T-helper 1 cell (primary cell): ENCODE measurements around the gene ACOXL.

ENCODE experiments used
- DNase-seq, 5 donors: peaks; one replicate each; pipeline ENCODE4 v3.0.0-alpha.2; 2012 to 2020

Gene ACOXL

DNA sequence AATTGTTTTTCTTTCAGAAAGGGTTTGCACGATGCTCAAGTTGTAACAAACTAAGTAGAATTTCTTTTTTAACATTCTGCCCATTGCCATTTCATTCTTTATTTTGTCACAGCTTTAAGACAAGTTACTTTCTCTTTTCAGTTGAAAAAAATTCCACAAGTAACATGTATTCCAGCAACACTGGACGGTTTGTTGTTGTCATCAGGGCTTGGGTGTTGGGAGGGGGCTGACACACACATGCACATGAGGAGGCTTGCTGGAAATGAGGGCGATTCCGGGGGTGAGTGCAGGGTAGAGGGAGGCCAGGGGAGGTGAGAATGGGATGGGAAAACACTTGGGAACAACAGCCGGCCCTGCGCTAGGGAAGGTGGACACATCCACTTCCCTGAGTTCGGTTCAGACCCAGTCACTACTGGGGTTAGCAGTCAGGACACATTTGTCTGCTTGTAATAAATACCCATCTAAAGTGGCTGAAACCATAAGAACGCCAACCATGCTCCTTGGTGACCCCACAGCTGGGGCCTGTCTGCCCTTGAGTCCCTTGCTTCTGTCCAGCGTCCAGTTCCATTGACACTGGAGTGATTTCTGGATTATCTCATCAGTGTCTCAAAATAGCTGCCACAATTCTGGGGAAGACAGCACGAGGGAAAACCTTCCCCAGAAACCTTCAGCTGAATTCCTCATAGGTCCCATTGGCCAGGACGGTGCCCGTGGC is 246.5 kb downstream of the ACOXL start:
- DNase-seq, result no peak

DNA sequence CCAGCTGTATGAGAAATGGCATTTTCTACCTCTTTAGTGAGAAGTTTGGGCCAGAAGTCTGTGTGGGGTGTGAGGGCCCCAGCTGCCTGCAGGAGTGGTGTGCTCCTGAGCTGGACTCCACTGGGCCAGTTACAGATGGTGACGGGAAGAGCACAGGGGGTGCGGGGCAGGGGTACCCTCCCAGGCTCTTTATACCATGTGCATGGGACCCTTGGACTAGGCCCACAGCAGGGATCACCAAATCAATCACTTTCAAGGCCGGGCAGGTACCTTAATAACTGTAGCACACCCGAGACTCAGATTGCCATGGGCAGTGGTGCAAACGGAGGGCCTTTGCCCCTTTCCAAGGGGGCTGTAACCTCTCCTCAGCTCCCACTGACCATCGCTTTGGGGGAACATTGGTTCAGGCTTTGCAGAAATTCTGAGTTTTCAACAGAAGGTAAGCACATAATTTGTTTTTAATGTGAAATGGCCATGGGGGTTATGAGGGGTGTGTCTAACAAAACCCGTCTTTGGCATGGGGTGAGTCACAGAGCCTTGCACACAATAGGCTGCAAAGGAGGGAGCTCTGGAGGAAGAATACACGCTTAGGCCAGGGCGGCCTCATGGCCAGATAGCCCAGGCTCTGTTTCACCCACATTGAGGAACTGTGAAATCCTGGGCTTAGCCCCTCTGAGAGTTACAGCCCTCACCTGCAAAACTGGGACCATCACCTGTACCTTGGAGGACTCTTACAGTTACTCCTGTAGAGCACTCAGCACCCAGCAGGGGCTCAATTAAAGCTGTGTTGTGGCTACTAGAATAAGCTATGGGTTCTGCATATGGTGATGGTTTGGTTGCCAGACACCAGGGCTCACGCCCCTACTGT is 247.3 kb downstream of the ACOXL start:
- no peak for DNase-seq

DNA sequence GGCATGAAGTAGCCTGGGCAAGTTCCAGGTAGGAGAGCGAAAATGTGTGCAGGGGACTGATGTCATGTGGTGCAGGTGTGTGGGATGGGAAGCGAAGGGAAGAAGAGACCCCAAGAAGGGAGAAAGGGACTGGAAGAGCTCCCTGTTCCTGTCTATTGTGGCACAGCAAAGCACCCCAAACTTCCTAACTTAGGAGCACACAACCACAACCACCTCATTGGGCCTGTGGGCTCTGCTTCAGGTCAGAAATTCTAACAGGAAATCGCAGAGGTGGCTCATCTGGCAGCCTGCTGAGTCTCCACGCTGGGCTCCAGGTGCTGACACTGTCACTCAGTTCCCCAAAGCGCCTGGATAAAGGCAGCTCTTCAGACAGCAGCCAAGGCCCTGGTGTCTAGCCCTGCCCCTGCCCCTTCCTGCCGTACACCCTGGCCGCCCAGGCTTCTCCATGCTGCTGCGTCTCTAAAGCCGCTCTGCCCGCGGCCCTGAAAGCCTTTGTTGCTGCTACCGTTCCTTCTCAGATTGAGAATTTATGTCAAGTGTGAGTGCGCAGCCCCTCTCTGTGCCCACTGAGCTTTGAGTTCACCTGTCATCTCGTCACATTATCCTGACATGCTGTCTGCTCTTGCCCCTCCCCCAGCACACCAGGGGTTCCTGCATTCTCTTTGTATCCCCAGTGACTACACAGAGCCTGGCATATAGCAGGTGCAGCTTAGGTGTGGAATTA is 248.1 kb downstream of the ACOXL start:
- no peak for DNase-seq

DNA sequence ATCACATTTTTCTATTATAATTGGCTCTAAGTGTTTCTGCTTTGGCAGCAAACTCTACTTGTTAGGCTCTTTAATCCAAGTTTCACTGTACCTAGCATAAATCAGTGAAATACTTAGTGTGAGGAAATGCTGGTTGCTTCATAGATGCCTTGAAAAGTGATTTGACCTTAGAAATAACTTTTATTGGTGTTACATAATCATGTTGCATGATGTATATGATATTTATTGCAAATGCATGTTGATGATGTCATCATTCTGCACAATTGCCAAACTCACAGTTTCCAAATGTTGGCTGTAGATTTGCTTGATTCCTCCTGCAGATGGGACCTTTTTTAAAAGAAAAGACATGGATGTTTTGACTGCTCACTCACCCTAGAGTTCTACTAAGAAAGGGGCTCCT is 250.8 kb downstream of the ACOXL start:
- no peak for DNase-seq

DNA sequence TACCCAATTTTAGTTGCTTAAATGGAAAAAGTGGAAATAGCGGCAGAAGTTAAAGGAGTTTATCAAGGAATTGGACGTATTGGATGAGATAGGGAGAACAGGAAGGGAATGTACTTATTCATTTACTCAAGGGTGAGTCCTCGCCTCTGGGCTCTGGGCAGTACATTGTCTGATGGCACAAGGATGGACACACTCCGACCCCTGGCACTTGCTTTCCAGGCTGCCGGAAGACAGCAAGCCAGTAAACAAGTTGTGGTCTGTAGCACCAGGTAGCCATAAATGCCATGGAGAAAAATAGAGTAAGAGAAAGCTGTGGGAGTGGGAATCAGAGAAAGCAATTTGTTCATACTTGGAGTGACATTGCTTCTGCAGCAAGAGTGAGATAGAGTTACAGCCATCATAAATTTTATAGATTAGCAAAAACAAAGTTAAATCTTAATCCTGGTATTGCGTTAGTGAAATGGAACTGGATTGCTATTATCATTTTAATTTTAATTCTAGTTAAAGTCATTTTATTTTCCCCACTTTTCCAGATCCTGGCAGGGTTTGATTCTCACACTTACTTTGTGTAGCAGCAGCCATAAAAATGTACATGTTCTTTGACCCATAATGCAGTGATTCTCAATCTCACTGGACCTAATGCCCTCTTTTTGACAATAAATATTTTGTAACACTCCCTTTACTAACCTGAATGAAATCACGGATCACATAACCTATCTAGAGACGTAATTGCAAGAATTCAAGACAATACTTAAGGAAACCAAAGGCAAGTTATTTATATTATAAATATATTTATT is 252.5 kb downstream of the ACOXL start:
- DNase-seq, result no peak

DNA sequence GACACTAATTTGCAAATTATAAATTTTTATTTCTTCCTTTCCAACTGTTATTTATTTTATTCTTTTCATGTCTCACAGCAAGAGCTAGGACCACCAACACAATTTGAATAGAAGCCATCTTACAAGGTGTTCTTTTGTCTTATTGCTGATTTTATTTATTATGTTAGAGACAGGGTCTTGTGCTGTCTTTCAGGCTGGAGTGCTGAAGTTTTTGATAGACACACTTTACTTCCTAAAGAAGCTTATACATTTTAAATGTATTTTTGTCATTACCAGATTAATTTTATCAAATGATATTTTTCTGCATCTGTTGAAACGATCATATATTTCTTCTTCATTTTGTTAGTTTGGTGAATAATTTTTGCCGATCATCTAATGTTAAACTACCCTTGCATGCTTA is 258.1 kb downstream of the ACOXL start:
- DNase-seq, result no peak

DNA sequence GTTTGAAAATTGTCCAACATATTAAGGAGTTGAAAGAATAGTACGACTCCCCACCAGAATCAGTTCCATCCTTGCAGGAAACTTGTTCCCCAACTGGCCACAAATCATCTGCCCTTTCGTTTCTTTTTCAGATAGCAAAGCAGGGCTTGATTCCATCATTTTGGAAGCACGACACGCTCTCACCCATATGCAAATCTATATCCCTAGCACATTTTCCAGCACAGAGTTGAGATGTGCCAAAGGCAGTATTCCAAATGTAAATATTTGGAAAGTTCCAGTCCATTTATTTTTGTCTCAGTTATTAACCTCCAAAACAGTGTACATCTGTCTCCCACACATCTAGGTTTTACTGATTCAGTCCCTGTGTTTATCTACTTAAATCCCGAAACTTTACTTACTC is 259.5 kb downstream of the ACOXL start:
- DNase-seq, result no peak

DNA sequence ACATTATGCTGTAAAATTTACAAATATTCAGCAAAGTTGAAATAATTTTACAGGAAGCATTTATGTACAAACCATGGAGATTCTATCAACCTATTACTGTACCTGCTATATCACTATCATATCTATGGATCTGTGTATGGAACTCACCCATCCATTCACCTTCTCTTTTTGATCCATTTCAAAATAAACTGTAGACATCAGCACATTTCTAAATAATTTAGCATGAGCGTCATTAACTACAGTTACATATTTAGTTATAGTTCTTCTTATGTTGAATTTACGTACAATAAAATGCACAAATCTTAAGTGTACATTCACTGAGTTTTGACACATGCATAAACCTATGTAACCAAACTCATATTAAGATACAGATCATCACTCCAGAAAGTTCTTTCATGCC is 260.5 kb downstream of the ACOXL start:
- DNase-seq, result no peak

DNA sequence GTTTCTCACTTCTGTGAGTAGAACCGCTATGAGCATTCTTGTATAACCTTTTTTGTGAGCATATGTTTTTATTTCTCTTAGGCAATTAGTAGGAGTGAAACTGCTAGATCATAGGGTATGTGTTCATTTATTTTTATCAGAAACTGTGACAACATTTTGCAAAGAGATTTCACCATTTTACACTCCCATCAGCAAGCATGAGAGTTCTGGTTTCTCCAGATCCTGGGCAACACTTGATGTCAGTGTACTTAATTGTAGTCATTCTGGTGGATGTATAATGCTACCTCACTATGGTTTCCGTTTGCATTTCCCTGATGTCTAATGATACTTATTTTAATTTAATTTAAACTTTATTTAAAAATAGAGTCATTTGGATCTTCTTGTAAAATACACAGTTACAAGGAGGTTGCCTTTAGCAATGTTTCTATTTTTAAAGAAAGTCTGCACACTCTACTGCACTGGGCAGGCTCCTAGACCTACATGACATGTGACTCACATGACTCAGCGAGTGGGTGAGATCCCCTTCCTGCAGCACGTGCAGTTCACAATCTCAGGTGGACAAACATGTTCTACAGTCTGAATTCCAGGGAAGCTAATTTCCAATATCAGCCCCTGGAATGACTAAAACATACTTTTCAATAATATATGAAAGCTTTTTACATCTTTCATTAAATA is 261.3 kb downstream of the ACOXL start:
- DNase-seq, result no peak

DNA sequence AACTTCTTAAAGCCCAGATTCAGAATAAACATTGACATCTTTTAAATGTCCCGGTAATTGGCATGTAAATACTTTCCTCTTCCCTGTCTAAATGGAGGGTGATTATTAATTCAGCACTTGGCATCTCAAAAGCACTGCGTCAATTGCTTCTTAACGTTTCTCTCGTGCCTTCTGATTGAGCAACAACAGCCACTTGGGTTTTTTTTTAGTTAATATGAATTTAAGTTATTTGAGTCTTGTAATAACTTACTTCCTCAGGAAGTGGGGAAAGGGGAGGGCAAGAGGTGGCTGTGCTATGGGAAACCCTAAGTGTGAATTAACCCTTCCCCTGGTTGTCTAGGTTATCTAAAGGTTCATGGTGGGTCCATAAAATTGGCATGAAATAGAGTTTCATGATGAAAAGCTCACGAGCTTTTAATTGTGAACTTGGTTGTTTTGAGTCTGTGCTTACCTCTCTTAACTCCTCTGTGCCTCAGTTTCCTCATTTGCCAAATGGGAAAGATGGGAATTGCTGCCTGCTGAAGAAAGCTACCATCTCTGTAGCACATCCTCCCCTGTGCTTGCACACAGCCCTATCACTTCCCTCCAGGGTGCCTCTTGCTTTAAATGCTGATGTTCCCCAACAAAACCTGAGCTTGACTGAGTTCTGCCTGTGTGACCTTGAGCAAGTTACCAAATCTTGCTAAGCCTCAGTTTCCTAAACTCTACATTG is 262.0 kb downstream of the ACOXL start:
- no peak for DNase-seq

DNA sequence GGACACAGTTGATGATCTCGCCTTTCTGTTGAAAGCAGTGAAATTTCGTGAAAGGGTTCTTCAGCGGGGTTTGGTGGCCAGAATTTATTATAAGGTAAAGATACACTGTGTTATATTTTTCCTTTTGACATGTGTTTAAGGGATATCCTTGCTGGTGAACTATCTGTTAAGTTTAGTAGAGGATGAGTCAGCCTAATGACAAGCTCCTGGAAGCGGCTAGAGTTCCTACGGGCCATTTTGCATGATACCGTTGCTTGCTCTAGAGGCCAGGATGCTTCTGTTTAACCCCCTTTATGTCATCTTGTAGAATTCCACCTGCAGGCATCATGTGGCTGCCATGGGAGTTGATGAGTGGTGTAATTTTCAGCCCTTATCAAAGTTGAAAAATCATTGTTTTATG is 263.5 kb downstream of the ACOXL start:
- DNase-seq, result no peak

DNA sequence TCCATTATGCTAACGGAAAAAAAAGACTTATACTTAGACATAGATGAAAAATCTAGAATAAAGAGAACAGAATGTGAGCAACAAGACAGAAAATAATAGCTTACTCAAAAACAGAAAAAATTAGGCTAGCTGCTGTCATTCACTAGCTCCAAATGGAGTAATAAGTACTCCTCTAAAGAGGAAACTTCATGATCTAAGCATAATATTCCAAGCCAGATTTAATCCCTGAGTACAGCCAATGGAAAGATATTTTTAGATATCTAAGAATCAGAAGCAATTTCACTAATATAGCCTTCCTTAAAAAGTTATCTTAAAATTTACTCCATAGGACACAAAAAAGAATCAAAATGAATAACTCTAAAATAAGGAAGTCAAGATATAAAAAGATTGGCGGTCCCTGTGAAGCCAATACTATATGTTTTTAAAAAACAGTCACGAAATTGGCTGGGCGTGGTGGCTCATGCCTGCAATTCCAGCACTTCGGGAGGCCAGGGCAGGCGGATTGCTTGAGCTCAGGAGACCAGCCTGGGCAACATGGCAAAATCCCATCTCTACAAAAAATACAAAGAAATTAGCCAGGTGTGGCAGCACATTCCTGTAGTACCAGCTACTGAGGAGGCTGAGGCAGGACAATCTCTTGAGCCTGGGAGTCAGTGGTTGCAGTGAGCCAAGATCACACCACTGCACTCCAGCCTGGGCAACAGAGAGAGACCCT is 265.1 kb downstream of the ACOXL start:
- no peak for DNase-seq

DNA sequence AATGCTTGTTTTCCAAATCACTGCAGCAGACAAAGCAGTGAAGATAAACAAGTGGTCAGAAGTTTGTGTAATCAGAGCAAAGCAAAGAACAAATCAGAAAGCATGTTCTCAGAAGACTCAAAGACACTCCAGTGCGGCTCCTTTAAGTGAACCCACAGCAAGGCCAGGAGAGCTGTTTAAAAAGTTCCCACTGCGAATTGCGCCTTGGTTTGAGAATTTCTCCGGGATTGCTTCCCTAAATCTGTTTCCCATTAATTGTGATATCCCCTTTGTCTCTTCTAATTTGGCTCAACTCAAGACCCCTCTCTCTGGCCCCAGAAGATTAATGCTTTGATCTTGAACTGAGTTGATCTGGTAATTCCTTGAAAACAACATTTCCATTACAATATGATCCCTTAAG is 265.9 kb downstream of the ACOXL start:
- no peak for DNase-seq

DNA sequence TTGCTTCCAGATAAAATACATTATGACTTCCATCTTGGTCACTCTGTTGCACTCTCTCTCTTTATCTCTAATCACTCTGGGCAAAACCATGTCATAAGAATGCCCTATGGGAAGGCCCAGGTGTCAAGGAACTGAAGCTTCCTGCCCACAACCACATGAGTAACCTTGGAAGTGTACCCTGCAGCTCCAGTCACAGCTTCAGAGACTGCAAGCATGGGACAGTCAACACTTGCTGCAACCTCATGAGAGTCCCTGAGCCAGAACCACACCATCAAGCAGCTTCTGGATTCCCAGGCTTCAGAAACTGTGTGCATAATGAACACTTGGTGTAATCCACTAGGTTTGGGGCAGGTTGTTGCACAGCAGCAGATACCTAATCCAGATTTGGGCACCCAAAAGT is 267.3 kb downstream of the ACOXL start:
- DNase-seq, result no peak

DNA sequence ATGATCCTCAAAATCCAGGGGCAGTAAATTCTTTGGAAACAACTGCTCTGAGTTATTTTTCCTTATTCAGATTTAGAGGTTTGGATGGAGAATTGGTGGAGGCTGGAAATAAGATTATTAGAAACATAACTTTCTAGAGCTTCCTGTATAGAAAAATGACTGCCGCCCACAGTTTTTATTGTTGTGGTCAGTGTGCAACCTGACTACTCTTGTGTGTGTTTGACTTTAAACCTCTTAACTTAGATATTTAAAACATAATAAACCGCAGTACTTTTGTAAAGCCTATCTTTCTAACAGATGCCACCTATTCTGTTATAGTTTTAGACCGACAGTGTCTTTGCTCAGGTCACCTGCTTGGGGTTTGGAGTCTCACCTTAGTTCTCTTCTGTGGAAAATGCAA is 272.9 kb downstream of the ACOXL start:
- DNase-seq, result no peak

DNA sequence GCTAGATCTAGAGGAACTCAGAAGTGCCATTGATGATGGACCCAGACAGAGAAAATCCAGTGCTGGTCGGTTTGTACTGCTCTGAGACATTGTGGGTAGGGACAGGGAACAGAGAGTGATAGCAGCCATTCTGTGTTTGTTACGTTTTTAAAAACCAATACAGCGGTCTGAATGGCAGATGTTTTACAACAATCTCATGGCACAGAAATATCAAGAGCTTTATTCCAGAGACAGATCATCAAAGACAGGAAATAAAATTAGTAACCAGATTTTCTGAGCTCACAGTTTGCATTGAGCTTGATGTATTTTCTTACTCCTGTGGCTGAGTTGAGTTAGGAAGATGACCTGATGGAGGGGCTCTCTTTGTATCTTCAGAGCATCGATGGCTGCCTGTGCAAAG is 273.4 kb downstream of the ACOXL start:
- no peak for DNase-seq

DNA sequence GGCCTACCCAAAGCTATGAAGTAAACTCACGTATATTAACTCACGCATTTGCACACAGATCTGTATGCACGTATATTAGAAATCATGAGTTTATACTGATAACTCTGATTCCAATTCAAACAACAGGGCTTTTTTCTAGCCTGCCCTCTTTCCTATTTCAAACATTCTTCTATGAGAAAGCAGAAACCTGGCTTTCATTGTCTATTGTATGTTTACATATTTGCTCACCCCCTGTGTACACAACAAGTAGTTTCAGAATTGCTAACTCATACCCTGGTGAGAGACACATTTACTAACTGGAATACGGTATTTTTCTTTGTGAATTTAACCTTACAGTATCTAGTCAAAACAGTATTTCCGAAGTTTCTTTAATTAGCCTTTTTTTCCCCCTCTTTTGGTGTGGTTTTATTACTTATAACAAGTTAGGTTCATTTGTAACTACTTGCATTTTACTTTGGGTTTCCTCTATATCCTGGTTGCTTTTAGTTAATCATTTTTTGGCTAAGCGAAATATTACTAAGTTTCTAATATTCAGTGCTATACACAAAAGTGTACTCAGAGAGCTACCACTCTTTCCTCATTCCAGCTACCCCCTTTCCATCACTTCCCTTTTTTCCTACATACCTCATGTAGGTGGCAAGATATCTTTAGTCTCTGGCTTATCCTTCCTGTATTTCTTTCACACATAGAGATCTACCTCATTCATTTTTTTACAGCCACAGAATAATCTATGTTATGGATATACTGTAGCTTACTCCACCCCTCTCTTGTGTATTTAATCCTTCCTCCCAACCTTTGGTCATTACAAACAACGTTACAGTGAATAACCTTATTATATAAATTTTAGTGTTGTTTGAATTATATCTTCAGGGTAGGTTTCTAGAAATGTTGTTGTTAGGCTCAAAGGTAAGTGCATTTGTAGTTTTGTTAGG is 275.6 kb downstream of the ACOXL start:
- DNase-seq, result no peak

DNA sequence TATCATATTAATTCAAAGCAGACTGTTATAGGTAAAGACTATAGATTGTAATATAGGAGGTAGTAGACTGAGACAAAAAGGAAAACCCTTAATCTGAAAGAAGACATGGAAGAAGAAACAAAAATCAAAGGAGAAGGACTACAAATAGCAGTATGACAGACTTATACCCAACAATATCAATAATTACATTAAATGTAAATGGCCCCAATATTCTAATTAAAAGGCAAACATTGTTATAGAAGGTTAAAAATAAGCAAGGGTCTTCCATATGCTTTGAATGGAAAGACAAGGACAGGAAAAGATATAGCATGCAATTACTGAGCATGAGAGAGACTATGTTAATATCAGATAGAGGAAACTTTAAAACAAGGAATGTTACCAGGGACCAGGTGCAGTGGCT is 278.8 kb downstream of the ACOXL start:
- DNase-seq, result no peak

DNA sequence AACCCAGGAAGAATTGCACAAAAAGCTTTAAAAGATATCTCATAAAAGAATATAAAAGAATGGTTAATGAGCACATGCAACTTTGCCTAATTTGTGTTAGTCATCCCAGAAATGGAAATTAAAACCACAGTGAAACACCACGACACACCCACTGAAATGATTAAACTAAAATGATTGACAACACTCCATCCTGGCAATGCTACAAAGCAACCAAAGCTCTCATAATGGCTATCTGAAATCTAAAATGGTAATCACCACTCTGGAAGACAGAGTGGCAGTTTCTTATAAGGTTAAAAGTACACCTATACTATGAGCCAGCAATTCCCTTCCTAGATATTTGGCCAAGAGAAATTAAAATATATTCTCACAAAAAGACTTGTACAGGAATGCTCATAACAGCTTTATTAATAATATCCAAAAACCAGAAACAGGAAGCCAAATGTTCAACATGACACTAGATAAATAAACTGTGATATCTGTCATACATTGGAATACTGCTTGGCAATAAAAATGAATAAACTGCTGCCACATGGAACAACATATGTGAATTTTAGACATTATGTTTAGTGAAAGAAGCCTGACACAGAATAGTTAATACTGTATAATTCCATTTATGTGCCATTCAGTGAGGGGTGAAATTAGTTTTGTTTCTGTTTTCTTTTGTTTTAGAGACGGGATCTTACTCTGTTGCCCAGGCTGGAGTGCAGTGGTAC is 283.1 kb downstream of the ACOXL start:
- no peak for DNase-seq
